HG03442 (cell line): ENCODE data around the gene UNC79.

Source experiments
- ATAC-seq: cut with Tn5 transposase; IDR thresholded peaks from one replicate; pipeline ENCODE4 v1.9.1; 2021; ENCODE audit warnings: mild to moderate bottlenecking, moderate library complexity; ENCODE audit not compliant: unreplicated experiment

The UNC79 gene

DNA sequence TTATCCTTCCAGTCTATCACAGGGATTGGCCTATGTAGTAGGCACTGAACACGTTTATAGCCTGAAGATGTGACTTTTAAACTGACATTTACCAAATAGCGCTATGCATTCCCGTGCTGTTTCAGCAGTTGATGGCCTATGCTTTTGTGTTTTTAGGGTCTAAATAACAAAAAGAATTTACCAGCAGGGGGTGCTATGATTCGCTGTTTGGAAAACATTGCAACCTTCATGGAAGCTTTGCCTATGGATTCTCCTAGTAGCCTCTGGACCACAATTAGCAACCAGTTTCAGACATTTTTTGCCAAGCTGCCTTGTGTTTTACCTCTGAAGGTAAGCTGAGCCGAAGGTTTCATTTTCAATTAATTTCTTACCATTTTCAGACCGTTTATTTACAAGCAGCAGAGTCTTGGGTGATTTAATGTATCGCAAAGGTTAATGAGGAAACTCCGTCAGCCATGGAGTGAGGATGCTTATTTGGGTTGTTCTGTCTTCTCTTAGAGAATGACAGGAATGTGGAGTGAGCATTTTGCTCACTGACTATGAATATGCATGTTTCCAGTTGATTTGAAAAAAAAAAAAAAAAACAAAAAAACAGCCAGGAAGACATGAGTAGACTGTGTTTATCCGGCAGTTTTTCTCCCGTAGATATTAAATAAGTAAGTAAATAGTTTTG, 224.5 kb downstream of the UNC79 start:
- no peak for ATAC-seq

DNA sequence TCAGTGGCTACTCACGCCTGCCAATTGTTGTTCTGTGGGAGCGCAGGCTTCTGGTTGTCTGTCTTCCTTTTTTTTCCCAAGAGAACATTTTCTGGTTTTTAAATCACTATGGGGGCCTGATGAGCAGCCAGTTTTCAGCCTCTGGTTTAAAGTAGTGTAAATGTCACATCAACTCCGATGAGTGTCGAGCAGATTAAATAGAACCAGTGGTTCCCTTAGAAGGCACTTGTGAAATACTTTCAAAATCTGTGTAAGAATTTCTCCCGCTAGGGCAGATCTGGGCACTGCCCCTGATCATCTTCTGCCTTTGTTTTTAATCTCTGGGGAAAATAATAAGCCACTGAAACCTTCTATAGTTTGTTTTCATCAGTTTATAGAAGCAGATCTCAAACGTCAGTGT, 227.1 kb downstream of the UNC79 start:
- ATAC-seq: no peak

GRCh38 chr14:93663317-93663716, 232.6 kb downstream of the UNC79 start:
- ATAC-seq: no peak

DNA sequence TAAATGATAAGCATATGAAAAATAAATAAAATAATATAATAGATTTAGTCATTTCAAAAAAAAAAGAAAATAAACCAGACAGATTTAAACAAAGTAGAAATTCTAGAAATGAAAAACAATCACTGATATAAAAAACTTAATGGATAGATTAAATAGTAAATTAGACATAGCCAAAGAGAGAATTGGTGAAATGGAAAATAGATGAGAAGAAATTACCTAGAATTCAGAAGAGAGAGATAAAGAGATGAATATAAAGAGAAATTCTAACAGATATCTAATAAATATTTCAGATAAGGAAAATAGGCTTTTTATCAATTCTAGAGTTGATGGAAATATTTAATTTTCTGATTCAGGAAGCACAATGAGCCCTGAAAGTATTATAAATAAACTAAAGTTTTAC, 234.4 kb downstream of the UNC79 start:
- no peak for ATAC-seq

GRCh38 chr14:93669632-93670031, 238.9 kb downstream of the UNC79 start:
- ATAC-seq: no peak

GRCh38 chr14:93674343-93674742, 243.6 kb downstream of the UNC79 start:
- no peak for ATAC-seq

GRCh38 chr14:93675651-93676050, 244.9 kb downstream of the UNC79 start:
- ATAC-seq: no peak

GRCh38 chr14:93676416-93676958, 245.7 kb downstream of the UNC79 start:
- ATAC-seq: no peak

DNA sequence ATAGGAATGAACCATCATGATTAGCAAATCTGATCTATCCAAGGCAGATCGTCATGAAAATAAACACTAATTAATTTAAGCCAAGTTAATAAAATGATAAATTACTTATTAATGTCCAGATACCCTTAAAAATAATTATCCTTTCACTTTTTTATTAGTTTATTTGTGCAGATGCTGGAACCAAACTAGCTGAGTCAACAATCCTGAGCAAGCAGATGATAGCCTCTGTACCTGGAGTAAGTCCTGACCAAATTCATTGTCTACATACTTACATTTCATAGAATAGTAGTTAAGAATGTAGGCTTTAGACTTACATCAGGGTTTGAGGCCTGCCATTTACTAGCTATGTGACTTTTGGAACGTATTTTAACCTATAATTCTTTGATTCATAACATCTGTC, 251.7 kb downstream of the UNC79 start:
- no peak for ATAC-seq

DNA sequence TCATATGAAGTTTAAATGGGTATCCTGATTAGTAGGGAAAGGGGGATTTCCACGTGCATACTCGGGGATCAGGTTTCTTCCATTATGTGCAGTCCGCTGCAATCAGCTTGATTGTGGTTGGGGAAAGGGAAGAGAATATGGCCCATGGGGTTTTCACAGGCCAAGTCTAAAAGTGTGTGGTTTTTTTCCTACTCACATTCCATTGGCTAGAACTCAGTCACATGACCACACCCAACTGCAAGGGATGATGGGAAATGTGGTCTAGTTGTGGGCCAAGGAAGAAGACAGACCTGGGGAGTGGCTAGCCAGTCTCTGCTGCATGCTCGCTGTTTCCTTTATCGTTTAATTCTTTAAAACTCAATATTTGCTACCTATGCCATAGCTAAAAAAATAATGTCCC, 252.5 kb downstream of the UNC79 start:
- no peak for ATAC-seq

GRCh38 chr14:93685121-93685895, 254.6 kb downstream of the UNC79 start:
- ATAC-seq: no peak

- no peak for ATAC-seq
These were observed 255.5 kb downstream of the UNC79 start for GRCh38 chr14:93686268-93686667.

- no peak for ATAC-seq
These were observed 257.5 kb downstream of the UNC79 start for GRCh38 chr14:93688239-93688666.

GRCh38 chr14:93688820-93689219, 258.1 kb downstream of the UNC79 start:
- ATAC-seq: no peak

DNA sequence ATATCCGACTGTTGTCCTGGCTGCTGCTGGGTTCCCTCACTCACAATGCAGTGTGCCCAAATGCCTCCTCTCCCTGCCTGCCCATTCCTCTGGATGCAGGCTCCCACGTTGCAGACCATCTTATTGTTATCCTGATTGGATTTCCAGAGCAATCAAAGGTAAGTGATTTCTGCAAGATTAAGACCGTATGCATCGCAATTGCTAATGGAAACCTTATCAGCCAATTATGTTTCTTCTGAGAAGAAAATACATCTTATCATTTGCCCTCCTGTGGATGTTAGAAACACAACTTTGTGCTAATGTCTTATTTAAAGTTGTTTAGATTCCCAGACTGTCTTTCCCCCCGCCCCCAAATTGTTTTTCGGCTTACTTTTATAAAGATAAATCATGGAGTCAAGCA, 259.4 kb downstream of the UNC79 start:
- ATAC-seq: no peak

- no peak for ATAC-seq
These were observed 260.5 kb downstream of the UNC79 start for GRCh38 chr14:93691042-93691780.

DNA sequence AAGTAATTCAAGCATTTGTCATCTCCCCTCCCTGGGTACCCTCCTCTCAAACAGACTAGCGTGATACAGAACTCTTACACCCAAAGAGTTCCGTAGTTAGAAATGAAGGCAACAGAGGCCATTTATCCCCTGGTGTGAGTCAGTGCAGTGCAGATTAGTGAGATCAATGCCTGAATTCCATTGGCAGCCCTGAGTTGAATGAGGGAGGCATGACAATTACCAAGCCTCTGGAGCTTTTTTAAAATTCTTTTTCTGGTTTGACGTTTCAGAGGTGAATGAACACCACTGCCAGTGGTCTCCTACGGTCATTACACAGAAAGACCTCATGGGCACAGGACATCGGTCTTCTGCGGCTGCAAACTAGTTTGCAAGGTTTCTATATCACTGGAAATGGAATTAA, 263.2 kb downstream of the UNC79 start:
- ATAC-seq: no peak

DNA sequence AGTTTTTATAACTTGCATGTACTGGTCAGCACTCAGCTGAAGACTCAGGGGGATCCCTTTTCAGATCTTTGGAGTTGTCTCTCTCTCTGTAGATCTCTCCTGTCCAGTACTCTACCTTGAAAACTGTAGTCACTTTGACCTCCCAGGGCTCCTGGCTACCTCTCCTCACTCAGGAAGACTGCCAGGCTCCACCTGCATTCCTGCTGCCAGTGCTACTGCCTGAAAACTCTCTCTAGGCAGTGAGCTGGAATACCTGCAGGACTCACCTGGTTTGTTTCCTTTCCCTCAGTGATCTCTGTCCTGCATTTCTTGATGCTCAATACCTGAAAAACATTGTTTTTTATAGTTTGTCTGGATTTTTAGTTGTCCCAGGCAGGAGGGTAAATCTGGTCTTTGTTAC, 270.2 kb downstream of the UNC79 start:
- ATAC-seq: no peak

- ATAC-seq: no peak
These were observed 270.8 kb downstream of the UNC79 start for GRCh38 chr14:93701562-93701961.

- no peak for ATAC-seq
These were observed 272.2 kb downstream of the UNC79 start for GRCh38 chr14:93702946-93703345.

GRCh38 chr14:93703941-93704340, 273.2 kb downstream of the UNC79 start:
- no peak for ATAC-seq
